DOHH2 (cell line): Measurements from ENCODE around the gene FLYWCH1.

Experiments used
- H3F3A ChIP-seq: fragments of 200-600 bp; sonication (generic), shearing (Covaris generic); 2 replicates; pipeline ENCODE4 v1.6.0; 2016; ENCODE audit warnings: antibody characterized with exemption, mild to moderate bottlenecking; ENCODE audit not compliant: control insufficient read depth, insufficient read depth
- H3K27ac ChIP-seq: fragments of 200-600 bp; sonication (generic); 2 replicates; pipeline ENCODE4 v1.5.1; 2014; ENCODE audit warnings: low read depth, mild to moderate bottlenecking, low read length, moderate library complexity
- H3K27me3 ChIP-seq: fragments of 200-600 bp; sonication (generic); 2 replicates; pipeline ENCODE4 v1.6.1; 2014; ENCODE audit warnings: mild to moderate bottlenecking, low read length, mixed read lengths; ENCODE audit not compliant: control insufficient read depth
- H3K36me3 ChIP-seq: fragments of 200-600 bp; sonication (generic); 2 replicates; pipeline ENCODE4 v1.6.1; 2014; ENCODE audit warnings: mild to moderate bottlenecking, low read length, moderate library complexity, mixed read lengths; ENCODE audit not compliant: control insufficient read depth
- H3K4me1 ChIP-seq: fragments of 200-600 bp; sonication (generic); 2 replicates; pipeline ENCODE4 v1.6.1; 2014; ENCODE audit warnings: mild to moderate bottlenecking, low read length, mixed read lengths; ENCODE audit not compliant: control insufficient read depth
- H3K4me2 ChIP-seq: fragments of 200-600 bp; sonication (generic); 2 replicates; pipeline ENCODE4 v1.6.0; 2014; ENCODE audit warnings: mild to moderate bottlenecking, low read length, moderate library complexity
- H3K4me3 ChIP-seq: fragments of 200-600 bp; sonication (generic); 2 replicates; pipeline ENCODE4 v1.5.1; 2014; ENCODE audit warnings: mild to moderate bottlenecking, low read length, mixed read lengths
- H3K79me2 ChIP-seq: fragments of 200-600 bp; sonication (generic); 2 replicates; pipeline ENCODE4 v1.6.1; 2014; ENCODE audit warnings: mild to moderate bottlenecking, low read length, mixed read lengths; ENCODE audit not compliant: control insufficient read depth
- H3K9me2 ChIP-seq: fragments of 200-600 bp; sonication (generic); replicated peaks from 2 replicates; pipeline ENCODE4 v1.6.1; 2014; ENCODE audit warnings: mild to moderate bottlenecking, low read length, mixed read lengths; ENCODE audit not compliant: control insufficient read depth
- H3K9me3 ChIP-seq: fragments of 200-600 bp; sonication (generic); 2 replicates; pipeline ENCODE4 v1.6.1; 2014; ENCODE audit warnings: antibody characterized with exemption, low read length, mixed read lengths; ENCODE audit not compliant: control insufficient read depth, insufficient read depth
- H4K20me1 ChIP-seq: fragments of 200-600 bp; sonication (generic); 2 replicates; pipeline ENCODE4 v1.6.0; 2014; ENCODE audit warnings: low read depth, mild to moderate bottlenecking, antibody characterized with exemption, low read length, moderate library complexity; ENCODE audit not compliant: control insufficient read depth, insufficient read depth
- EZH2phosphoT487 ChIP-seq: fragments of 200-600 bp; sonication (generic); IDR thresholded peaks from 2 replicates; pipeline ENCODE4 v1.6.1; 2017; ENCODE audit warnings: borderline replicate concordance, mild to moderate bottlenecking, antibody characterized with exemption, low read length, moderate library complexity, mixed read lengths
- TF ChIP-seq, protein P1 (sequence below): fragments of 200-600 bp; sonication (generic); IDR thresholded peaks from one replicate; pipeline ENCODE4 v1.5.1; 2014; ENCODE audit warnings: antibody characterized with exemption, mild to moderate bottlenecking, low read depth, low read length; ENCODE audit not compliant: poor library complexity, severe bottlenecking

The FLYWCH1 gene

DNA sequence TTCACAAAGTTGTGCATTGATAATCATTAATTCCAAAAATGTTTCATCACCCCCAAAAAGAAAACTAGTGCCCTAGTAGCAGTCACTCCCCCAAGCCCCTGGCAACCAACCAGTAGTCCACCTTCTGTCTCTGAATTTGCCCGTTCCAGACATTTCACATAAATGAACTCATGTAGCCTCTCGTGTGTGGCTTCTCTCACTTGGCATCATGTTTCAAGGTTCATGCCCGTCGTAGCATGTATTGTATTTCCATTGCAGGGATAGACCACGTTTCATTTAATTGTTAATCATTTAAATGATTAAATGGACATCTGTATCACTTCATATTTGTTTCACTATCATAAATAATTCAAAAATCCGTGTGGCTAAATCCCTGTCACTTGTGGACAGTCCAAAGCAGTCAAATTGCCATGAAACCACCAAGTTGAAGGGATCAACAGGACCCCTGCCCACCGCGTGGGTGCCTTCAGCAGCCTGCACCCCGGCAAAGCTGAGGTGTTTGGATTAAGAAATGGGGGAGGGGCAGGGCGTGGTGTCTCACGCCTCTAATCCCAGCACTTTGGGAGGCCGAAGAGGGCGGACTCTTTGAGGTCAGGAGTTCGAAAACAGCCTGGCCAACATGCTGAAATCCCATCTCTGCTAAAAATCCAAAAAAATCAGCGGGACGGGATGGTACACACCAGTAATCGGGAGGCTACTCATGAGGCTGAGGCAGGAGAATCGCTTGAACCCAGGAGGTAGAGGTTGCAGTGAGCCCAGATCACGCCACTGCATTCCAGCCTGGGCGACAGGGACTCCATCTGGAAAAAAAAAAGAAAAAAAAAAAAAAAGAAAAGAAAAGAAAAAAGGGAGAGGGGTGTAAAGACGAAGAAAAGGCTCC, 37.5 kb upstream of the FLYWCH1 start:
- no peaks in the 10 kb centered on the region for H3K36me3 ChIP-seq
- no peaks in the 10 kb centered on the region for H3K9me2 ChIP-seq
- no peaks in the 10 kb centered on the region for H3K79me2 ChIP-seq
- no peaks in the 10 kb centered on the region for H3K27me3 ChIP-seq
- TF ChIP-seq, protein P1, sequence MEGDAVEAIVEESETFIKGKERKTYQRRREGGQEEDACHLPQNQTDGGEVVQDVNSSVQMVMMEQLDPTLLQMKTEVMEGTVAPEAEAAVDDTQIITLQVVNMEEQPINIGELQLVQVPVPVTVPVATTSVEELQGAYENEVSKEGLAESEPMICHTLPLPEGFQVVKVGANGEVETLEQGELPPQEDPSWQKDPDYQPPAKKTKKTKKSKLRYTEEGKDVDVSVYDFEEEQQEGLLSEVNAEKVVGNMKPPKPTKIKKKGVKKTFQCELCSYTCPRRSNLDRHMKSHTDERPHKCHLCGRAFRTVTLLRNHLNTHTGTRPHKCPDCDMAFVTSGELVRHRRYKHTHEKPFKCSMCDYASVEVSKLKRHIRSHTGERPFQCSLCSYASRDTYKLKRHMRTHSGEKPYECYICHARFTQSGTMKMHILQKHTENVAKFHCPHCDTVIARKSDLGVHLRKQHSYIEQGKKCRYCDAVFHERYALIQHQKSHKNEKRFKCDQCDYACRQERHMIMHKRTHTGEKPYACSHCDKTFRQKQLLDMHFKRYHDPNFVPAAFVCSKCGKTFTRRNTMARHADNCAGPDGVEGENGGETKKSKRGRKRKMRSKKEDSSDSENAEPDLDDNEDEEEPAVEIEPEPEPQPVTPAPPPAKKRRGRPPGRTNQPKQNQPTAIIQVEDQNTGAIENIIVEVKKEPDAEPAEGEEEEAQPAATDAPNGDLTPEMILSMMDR: no peak
- no peak for TF ChIP-seq EZH2phosphoT487
- no peaks in the 10 kb centered on the region for H4K20me1 ChIP-seq
- H3K4me3 ChIP-seq: no peak overlapping the region
- no peak overlapping the region for H3K4me2 ChIP-seq
- H3K27ac ChIP-seq: no peak overlapping the region
- no peaks in the 10 kb centered on the region for H3K9me3 ChIP-seq
- no peaks in the 10 kb centered on the region for H3K4me1 ChIP-seq
- H3F3A ChIP-seq: no peaks in the 10 kb centered on the region

DNA sequence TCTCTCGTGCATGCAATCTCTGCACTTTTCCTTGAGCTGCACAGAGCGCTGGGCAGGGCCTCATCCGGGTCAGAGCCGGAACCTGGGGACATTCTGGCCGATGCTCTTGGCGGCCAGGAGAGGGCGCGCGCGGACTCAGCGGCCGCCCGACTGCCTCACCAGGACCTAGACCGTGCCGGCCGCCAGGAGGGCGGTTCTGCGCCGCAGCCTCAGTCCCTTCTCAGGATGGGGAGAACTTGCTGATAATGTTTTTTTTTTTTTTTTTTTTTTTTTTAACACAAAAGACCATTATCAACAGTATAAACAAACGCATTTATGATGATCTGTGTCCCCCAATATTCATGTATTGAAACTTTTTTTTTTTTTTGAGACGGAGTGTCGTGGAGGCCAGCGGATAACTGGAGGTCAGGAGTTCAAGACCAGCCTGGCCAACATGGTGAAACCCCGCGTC, 36.8 kb upstream of the FLYWCH1 start:
- Histone ChIP-seq H3K27me3 (no peaks in the 10 kb centered on the region), H3K79me2 (no peaks in the 10 kb centered on the region), H3K4me1 (no peaks in the 10 kb centered on the region), H3K36me3 (no peaks in the 10 kb centered on the region), H3K4me3 (no peak overlapping the region), H4K20me1 (no peaks in the 10 kb centered on the region), H3F3A (no peaks in the 10 kb centered on the region), H3K4me2 (no peak overlapping the region), H3K9me2 (no peaks in the 10 kb centered on the region), H3K27ac (no peak overlapping the region), H3K9me3 (peaks cover 4% of the 10 kb centered on the region)
- TF ChIP-seq, protein P1: peak; percentile 89
- no peak for TF ChIP-seq EZH2phosphoT487

DNA sequence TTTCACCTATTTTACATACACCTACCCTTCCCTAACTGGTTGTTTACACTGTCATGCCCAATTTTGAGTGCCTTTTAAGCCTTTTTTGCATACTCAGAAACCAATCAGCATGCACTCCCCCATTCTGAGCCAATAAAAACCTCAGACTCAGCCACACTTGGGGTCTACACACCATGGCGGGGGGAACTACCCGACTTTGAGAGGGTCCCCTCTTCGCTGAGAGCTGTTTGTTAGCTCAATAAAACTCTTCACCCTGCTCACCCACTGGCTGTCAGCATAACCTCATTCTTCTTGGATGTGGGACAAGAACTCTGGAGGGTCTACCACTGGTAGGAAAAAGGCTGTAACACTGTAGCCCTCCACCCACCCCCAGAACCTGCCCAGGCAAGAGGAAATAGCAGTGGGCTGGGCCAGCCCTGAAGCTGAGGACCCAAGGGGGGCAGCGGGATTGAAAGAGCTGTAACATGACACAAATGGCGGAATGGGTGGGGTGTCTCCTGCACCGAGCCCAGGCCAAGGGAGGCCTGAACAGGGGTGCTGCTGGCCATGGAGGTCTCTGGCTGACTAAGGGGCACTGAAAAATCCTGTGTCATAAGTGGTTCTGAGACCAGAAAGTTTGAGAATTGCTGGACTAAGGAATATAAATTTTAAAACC, 31.8 kb upstream of the FLYWCH1 start:
- Histone ChIP-seq H3K4me2 (no peak overlapping the region), H3K9me3 (peaks cover 13% of the 10 kb centered on the region), H3K79me2 (peaks cover 11% of the 10 kb centered on the region), H3K4me3 (no peak overlapping the region), H3K36me3 (no peaks in the 10 kb centered on the region), H3K9me2 (no peaks in the 10 kb centered on the region), H4K20me1 (no peaks in the 10 kb centered on the region), H3K4me1 (peaks cover 7% of the 10 kb centered on the region), H3K27me3 (no peaks in the 10 kb centered on the region), H3F3A (no peaks in the 10 kb centered on the region), H3K27ac (no peak overlapping the region)
- TF ChIP-seq EZH2phosphoT487: no peak
- TF ChIP-seq, protein P1: no peak
